ENCODE measurements around the gene ATF7IP2.
A peak's percentile ranks its signal among the peaks of the same experiment; 100 is the strongest.
"Not testable (repeated sequence)": the region's sequence is repeated elsewhere in the genome, so short reads cannot be mapped to it uniquely, and the experiment has no call there.

ATF7IP2 gene

DNA sequence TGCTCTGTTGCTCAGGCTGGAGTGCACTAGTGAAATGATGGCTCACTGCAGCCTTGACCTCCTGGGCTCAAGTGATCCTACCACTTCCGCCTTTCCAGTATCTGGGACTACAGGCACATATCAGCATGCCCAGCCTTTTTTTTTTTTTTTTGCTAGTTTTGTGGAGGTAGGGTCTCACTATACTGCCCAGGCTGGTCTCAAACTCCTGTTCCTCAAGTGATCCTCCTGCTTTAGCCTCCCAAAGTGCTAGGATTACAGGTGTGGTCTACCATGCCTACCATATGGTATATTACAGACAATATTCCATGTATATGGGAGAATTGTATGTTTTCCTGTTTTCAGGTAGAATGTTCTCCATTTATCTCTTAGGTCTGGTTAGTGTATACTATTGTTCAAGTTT is 12.3 kb upstream of the ATF7IP2 start:
- DNase-seq (ENCODE audit: low read depth), result no peak

DNA sequence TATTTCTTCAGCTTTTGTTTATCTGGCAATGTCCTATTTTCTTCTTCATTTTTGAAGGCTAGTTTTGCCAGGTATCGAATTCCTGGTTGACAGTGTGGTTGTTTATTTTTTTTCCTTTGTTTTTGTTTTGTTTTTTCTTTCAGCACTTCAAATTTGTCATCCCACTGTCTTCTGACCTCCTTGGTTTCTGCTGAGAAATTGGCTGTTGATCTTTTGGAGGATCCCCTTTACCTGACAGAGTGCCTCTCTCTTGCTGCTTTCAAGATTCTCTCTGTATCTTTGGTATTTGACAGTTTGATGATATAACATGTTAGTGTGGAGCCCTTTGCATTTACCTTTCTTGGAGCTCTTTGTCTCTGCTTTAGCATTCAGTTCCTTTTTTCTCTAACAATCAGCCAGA is 9.6 kb upstream of the ATF7IP2 start:
- DNase-seq (ENCODE audit: low read depth), result no peak

DNA sequence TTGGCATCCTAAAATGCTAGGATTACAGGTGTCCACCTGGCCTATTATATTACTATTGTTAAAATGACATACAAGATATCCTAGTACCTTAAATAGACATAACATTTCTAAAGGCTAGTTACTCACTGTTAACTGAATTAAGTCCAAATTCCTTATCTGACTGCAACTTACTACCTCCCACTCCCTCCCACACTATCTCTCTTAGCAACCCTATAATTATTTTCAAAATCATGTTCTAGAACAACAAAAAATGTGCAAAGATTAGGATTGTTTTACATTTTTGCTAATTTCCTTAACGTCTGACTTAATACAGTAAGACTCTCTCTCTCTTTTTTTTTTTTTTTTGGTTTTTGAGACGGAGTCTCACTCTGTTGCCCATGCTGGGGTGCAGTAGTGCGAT is 2.2 kb upstream of the ATF7IP2 start:
- peak; percentile 74 for DNase-seq (ENCODE audit: low read depth)

DNA sequence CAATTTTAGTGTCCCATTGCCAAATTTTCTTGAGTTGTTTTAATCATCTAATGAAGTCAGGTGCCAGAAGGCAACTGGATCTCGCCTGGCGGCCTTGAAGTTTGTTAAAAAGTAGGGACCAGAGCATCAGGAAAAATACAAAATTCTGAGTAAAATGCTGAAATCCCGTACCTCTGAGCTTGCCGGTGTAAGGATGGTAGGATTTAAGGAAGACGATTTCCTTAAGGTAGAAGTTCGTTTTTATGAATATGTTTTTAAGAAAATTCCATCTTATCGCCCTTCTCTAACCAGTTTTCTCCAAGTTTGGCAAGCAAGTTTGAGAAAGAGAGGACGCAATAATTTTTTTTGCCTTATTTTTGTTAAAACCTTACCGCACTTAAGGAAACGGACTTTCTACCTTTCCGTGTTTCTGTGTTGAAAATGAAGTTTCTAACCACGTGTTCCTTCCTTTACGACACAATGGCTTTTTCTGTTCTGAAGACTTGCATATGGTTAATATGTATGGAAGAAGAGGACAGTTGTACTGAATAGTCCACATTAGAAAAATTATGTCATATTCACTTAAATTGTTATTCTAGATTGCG is 748 bp downstream of the ATF7IP2 start:
- peak; percentile 22 for DNase-seq (ENCODE audit: low read depth)

DNA sequence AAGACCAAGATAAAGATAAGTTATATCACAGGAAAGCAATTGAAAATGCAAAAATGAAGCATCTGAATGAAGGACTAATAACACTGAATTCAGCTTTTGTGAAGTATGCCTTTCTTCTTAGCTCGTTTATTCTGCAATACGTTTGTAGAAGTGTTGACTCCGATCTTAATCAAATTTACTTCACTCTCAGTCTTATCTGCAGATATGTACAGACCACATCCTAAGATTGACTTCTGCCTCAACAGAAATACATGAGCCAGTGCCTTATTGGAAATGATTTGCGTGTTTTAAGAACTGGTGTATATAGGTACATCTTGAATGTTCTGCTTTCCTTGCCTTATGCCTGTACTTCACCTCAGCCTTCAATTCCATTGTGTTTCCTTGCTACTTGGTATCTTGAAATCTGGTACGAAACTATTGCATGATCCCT is 1.3 kb downstream of the ATF7IP2 start:
- DNase-seq (ENCODE audit: low read depth), result no peak

DNA sequence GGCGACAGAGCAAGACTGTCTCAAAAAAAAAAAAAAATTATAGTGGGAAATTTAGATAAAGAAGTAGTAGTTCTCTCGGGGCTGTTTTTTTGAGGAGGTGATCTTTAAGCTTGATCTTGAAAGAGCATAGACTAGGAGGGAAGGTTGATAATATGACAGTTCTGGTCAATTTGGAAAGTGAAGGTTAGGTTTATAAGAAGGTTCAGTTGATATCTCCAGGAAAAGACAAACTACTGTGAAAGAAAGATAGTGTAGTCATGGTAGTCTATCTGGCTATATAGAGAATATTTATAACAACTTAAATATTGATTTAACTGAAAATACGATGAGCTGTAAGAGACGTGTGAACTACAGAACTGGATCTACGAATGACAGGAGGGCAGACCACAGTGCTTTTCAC is 3.1 kb downstream of the ATF7IP2 start:
- DNase-seq (ENCODE audit: low read depth), result no peak

DNA sequence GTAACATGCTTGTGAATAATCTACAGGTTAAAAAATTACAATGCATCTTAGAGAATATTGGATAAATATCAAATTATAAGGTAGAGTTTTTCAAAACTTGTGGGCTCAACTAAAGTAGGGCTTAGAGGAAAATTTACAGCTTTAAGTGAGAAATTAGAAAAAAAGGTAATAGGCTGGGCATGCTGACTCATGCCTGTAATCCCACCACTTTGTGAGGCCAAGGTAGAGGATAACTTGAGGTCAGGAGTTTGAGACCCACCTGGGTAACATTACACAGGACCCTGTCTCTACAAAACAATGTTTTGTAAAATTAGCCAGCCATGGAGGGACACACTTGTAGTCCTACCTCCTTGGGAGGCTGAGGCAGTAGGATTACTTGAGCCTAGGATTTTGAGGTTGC is 4.5 kb downstream of the ATF7IP2 start:
- DNase-seq (ENCODE audit: low read depth), result no peak

DNA sequence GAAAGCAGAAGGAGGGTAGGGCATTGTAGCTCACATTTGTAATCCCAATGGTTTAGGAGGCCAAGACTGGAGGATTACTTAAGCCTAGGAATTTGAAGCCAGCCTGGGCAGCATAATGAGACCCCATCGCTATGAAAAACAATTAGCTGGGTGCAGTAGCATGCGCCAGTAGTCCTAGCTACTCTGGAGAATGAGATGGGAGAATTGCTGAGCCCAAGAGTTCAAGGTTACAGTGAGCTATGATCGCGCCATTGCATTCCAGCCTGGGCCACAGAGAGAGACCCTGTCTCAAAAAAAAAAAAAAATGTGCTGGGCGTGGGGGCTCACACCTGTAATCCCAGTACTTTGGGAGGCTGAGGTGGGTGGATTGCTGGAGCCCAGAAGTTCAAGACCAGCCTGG is 5.0 kb downstream of the ATF7IP2 start:
- DNase-seq (ENCODE audit: low read depth), result no peak

DNA sequence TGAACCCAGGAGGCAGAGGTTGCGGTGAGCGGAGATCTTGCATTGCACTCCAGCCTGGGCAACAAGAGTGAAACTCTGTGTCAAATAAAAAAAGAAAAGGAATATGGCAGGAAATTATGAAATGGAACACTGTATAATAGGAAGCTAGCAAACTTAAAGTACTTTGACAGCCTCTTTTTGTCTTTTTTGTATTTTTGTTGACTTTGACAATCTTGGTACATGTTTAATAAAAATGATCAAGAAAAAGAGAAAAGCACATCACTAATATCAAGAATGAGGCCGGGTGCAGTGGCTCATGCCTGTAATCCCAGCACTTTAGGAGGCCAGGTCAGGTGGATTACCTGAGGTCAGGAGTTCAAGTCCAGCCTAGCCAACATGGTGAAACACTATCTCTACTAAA is 5.5 kb downstream of the ATF7IP2 start:
- DNase-seq (ENCODE audit: low read depth), result no peak

DNA sequence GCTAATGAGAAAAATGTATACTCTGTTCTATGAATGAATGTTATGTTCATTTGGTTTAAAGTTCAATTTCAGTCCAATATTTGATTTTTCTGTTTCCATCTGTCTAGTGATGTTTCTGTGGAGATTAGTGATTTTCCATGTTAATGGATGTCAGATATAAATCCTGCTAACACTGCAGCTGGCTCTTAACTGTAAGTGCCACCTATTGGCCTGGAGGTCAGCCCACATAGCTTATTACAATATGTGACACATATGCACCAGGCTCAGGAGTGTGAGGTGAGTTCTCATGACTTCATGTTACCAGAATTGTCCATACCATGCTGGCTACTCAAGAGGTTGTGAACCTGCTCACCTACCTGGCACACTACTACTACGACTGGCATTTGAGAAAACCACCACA is 17.1 kb downstream of the ATF7IP2 start:
- no peak for DNase-seq (ENCODE audit: low read depth)

DNA sequence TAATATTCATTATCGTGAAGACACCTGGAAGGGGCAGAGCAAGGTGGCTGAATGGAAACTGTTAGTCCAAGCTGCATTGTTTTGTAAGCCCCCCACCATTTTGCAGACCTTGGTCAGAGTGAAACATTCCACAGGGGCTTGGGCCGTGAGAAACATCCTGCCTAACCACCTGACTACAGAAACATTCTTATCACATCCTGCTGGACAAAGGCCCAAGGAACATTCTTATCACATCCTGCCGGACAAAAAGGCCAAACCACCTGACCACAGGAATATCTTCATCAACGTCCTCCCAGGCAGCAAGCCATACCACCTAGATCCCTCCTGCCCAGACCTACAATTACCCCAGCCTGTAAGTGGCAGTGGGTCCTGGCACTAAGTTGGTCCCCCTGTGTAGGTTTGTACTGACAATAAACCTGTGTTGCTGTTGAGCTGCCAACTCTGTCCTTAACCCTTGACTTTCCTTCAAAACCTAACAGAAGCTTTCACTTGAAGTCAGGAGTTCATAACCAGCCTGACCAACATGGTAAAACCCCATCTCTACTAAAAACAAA is 19.6 kb downstream of the ATF7IP2 start:
- peak; percentile 94 for DNase-seq (ENCODE audit: low read depth)

DNA sequence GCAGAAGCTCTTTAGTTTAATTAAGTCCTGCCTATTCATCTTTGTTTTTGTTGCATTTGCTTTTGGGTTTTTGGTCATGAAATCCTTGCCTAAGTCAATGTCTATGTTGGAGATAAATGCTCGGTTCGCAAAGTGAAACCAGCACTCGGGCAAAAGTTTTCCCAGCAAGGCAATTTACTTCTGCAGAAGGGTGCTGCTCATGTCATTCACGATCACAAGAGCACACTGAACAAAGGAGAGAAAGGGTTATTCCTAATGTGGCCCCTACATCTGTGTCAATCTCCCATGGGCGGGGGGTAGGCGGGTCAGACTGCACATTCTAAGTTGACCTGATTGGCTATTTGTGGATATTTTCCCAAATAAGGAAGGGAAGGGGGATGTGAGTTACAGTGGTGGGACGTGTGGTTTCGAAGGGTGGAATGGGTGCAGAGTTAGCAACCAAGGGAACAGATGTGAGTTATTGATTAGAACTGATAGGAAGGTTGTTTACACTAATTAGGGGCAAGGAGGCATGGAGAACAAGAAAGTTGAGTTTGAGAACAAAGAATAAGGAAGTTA is 23.0 kb downstream of the ATF7IP2 start:
- peak; percentile 44 for DNase-seq (ENCODE audit: low read depth)

DNA sequence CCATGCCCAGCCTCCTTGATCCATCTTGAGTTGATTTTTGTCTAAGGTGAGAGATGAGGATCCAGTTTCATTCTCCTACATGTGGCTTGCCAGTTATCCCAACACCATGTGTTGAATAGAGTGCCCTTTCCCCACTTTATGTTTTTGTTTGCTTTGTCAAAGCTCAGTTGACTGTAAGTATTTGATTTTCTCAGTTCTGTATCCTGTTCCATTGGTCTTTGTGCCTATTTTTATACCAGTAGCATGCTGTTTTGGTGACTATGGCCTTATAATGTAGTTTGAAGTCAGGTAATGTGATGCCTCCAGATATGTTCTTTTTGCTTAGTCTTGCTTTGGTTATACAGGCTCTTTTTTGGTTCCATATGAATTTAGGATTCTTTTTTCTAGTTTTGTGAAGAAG is 23.9 kb downstream of the ATF7IP2 start:
- not testable (repeated sequence) for DNase-seq (ENCODE audit: low read depth)

DNA sequence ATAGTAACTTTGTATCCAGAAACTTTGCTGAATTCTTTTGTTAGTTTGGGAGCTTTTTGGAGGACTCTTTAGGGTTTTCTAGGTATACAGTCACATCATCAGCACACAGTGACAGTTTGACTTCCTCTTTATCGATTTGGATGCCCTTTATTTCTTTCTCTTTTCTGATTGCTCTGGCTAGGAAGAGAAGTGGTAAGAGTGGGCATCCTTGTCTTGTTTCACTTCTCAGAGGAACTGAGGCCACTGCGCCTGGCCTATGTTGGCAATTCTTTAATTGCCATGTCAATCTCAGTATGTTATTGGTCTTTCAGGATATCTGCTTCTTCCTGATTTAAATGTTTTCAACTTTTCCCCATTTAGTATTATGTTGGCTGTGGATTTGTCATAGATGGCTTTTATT is 24.6 kb downstream of the ATF7IP2 start:
- DNase-seq (ENCODE audit: low read depth), result no peak

DNA sequence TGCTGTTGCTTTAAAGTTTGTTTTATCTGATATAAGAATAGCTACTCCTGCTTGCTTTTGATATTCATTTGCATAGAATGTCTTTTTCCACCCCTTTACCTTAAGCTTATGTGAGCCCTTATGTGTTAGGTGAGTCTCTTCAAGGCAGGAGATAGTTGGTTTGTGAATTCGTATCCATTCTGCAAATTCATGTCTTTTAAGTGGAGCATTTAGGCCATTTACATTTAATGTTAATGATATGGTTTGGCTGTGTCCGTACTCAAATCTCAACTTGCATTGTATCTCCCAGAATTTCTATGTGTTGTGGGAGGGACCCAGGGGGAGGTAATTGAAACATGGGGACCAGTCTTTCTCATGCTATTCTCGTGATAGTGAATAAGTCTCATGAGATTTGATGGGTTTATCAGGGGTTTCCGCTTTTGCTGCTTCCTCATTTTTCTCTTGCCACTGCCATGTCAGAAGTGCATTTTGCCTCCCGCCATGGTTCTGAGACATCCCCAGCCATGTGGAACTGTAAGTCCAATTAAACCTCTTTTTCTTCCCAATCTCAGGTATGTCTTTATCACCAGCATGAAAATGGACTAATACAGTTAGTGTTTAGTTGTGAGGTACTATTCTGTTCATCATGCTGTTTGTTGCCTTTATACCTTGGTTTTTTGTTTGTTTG is 27.2 kb downstream of the ATF7IP2 start:
- no peak for DNase-seq (ENCODE audit: low read depth)

DNA sequence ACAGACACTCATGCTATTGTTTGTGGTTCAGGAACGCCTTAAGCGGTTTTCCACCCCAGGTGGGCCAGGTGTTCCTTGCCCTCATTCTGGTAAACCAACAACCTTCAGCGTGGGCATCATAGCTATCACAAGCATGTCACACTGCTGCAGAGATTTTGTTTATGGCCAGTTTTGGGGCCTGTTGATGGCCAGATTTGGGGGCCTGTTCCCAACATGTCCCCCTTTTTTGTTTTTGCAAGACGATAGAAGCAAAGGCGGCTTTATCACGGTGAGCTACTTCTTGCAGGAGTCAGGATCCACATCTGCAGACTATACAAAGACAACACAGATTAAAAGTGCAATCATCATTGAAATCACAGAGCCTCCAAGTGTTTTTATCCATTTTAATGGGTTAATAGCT is 32.3 kb downstream of the ATF7IP2 start:
- not testable (repeated sequence) for DNase-seq (ENCODE audit: low read depth)

DNA sequence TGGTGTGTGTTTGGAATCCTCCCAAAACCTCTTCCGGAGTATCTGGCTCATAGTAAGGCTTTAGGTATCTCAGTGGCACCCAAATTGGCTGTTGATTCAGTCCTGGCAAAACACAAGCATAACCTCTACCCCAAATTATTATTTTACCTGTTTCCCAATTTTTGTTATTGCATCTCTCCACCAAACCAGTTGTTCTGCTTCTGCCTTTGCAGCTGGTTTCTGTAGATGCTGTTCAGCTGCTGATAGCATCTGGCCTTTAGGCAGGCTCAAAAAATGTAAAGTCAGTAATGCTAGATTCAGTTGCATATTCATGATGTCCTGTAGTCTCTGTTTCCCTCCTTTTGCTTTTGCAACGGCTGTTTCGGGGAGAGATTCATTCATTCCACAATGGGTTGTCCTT is 33.8 kb downstream of the ATF7IP2 start:
- no peak for DNase-seq (ENCODE audit: low read depth)

DNA sequence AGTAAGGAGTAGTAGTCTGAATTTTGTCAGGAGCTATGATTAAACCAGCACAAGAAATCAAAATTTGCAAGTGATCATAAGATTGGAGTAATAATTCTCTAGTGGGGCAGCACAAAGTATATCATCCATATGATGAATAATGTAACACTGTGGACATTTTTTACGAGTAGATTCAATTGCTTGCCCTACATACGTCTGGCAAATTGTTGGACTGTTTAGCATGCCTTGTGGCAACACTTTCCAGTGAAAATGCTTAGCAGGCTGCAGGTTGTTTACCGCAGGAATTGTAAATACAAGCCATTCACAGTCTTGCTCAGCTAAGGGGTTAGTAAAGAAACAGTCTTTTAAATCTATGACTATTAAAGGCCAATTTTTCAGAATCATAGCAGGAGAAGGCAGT is 35.7 kb downstream of the ATF7IP2 start:
- peak; percentile 13 for DNase-seq (ENCODE audit: low read depth)

DNA sequence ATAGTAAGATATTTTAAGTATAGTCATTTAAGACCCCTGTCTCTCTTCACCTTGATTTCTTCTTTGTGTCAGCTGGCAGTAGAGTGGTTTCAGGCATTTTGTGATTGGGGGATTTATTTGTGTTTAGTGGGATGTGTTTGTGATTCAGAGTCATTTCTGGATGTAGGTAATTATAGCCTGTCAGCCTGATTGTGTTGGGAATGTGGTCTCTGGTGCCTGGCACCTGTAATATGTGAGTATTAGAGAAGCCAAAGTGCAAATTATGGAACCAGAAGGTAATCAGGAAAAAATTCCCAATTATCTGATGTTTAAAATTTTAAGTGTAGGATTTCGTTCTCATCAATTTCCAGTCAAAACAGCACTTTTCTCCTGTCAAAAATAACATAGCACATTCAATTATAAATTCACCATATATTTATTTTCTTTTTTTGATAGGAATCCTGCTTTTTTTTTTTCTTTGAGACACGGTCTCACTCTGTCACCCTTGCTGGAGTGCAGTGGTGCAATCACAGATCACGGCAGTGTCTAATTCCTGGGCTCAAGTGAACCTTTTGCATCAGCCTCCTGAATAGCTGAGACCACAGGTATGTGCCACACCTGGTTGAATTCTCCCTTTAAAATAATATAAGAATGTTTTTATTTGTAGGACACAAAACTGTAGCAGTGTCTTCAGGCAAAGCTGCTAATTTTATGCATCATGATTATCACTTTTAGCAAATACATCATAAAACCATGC is 42.7 kb downstream of the ATF7IP2 start:
- DNase-seq (ENCODE audit: low read depth), result no peak

DNA sequence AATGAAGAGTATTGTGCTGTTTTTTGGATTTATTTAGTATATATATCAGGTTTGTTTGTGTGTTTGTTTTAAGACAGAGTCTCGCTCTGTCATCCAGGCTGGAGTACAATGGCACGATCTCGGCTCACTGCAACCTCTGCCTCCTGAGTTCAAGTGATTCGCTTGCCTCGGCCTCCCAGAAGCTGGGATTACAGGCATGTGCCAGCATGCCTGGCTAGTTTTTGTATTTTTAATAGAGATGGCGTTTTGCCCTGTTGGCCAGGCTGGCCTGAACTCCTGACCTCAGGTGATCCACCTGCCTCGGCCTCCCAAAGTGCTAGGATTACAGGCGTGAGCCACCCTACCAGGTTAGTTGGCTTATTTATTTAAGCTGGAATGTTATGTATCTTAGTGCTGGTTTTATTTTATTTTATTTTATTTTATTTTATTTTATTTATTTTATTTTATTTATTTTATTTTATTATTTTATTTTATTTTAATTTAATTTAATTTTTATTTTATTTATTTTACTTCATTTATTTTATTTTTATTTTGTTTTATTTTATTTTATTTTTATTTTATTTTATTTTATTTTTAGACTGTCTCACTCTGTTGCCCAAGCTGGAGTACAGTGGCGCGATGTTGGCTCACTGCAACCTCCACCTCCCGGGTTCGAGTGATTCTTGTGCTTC is 43.6 kb downstream of the ATF7IP2 start:
- DNase-seq (ENCODE audit: low read depth), result not testable (repeated sequence)

DNA sequence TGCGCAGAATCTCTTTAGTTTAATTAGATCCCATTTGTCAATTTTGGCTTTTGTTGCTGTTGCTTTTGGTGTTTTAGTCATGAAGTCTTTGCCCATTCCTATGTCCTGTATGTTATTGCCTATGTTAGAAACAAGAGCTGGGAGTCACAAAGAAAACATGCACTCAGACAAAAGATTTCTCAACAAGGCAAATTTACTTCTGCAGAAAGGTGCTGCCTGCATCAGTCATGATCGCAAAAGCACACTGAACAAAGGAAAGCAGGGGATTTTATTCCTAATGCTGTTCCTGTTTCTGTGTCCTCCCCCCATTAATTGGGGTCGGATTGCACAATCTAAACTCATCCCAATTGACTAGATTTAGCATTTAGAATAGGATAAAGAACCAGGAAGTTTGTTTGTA is 55.9 kb downstream of the ATF7IP2 start:
- no peak for DNase-seq (ENCODE audit: low read depth)

DNA sequence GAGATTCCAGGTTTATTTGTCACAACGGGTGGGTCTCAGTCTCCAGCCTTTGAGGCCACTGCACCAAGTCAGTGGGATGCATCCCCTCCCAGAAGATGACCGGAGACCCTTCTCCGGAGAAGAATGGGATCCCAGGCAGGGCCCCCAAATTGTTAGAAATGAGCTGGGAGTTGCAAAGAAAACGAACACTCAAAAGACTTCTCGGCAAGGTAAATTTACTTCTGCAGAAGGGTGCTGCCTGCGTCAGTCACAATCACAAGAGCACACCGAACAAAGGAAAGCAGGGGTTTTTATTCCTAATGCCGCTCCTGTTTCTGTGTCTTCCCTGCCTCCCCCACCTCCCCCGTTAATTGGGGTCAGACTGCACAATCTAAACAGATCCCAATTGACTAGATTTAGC is 61.4 kb downstream of the ATF7IP2 start:
- DNase-seq (ENCODE audit: low read depth), result no peak

Data from amniotic epithelial cell (primary cell).